ENCODE results near the gene TNFRSF12A.
A peak's percentile ranks its signal among the peaks of the same experiment; 100 is the strongest.

TNFRSF12A gene

GRCh38 chr16:3027489-3027795 lies 7.3 kb downstream of the TNFRSF12A start:
- no peak for DNase-seq

- peak; percentile 17 to 47 for DNase-seq
Measured at GRCh38 chr16:3027983-3028715, 8.0 kb downstream of the TNFRSF12A start.

- DNase-seq = no peak
Measured at GRCh38 chr16:3028716-3029319, 8.7 kb downstream of the TNFRSF12A start.

GRCh38 chr16:3029491-3030221 lies 9.5 kb downstream of the TNFRSF12A start:
- DNase-seq = no peak

GRCh38 chr16:3030222-3031212 lies 10.3 kb downstream of the TNFRSF12A start:
- DNase-seq = no peak

- DNase-seq = no peak
Measured at GRCh38 chr16:3032624-3033023, 12.5 kb downstream of the TNFRSF12A start.

GRCh38 chr16:3035289-3035971 lies 15.3 kb downstream of the TNFRSF12A start:
- no peak for DNase-seq

- DNase-seq = no peak
Measured at GRCh38 chr16:3035972-3036725, 16.0 kb downstream of the TNFRSF12A start.

GRCh38 chr16:3036726-3037315 lies 16.7 kb downstream of the TNFRSF12A start, which contains the start of gene BICDL2:
BICDL2 (minus strand) TSS chr16:3036944; CDS start chr16:3035496, 1,448 bp downstream.
- no peak for DNase-seq

- no peak for DNase-seq
Measured at GRCh38 chr16:3038256-3038655, 18.1 kb downstream of the TNFRSF12A start.

GRCh38 chr16:3038896-3039295 lies 18.7 kb downstream of the TNFRSF12A start:
- no peak for DNase-seq

GRCh38 chr16:3042376-3042775 lies 22.2 kb downstream of the TNFRSF12A start:
- no peak for DNase-seq

- no peak for DNase-seq
Measured at GRCh38 chr16:3044708-3045107, 24.5 kb downstream of the TNFRSF12A start.

GRCh38 chr16:3045758-3046640 lies 25.8 kb downstream of the TNFRSF12A start, which contains the start of gene MMP25:
MMP25 (plus strand) TSS chr16:3046561; CDS start chr16:3046918, 357 bp downstream.
- DNase-seq = no peak

GRCh38 chr16:3046641-3047386 lies 26.6 kb downstream of the TNFRSF12A start:
- DNase-seq = no peak

- DNase-seq = no peak
Measured at GRCh38 chr16:3047387-3047720, 27.2 kb downstream of the TNFRSF12A start.

- DNase-seq = no peak
Measured at GRCh38 chr16:3049921-3050481, 29.8 kb downstream of the TNFRSF12A start.

- DNase-seq = no peak
Measured at GRCh38 chr16:3050487-3050886, 30.3 kb downstream of the TNFRSF12A start.

- no peak for DNase-seq
Measured at GRCh38 chr16:3051009-3051408, 30.8 kb downstream of the TNFRSF12A start.
